Effector CD4-positive, alpha-beta T cell (primary cell): ENCODE measurements around the gene CD7.
"Not testable (repeated sequence)": the region's sequence is repeated elsewhere in the genome, so short reads cannot be mapped to it uniquely, and the experiment has no call there.

Experiments
- DNase-seq: peaks from one replicate; pipeline ENCODE4 v3.0.0-alpha.2; 2020
- total RNA-seq: gene quantifications from one replicate; lab custom pipeline; 2026; lab: John Stamatoyannopoulos, UW

The CD7 gene
- 89.9 reads per million, percentile 80 among the genes with 10 or more reads in this experiment for total RNA-seq

DNA sequence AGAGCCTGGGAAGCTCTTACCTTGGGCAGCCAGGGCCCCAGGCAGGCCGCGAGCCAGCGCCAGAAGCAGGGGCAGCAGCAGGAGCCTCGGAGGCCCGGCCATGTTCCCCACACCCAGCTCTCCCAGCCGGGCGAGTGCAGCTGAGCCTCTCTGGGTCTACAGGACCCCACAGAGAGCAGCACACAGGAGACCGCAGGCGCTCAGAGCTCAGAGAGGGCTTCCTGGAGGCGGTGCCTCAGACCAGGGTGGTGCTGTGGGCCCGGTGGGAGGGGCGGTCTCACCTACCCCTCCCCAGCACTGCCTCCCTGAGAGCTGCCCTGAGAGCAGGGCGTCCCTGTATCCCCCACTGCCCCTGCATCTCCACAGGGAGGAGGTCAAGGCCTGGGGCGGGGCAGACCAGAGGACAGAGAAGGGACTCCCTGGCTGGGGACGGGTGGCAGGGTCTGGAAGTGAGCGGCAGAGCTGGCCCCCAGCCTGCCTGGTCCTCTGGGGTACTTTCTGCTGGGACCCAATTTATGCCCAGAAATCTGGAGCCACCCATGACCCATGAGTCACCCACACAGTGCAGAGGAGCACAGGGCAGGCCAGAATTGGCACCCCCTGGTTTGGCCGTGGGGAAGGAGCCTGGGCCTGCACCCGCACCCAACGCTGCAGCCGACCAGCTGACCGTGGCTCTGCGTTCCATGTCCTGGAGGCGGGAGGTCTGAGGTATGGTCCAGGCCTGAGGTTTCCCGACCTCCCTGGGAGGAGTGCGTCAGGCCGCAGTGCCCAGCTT, at the start of gene CD7:
TSS of gene CD7 (minus strand) at position 215 of the 775 bp plus-strand sequence. CDS start at position 102, 113 bp downstream.
- peak; percentile 52 for DNase-seq

GRCh38 chr17:82366749-82367148, 49.3 kb upstream of the CD7 start:
- DNase-seq, result no peak

- DNase-seq, result no peak
Observed at GRCh38 chr17:82365606-82366295, 48.3 kb upstream of the CD7 start.

GRCh38 chr17:82361885-82362633, 44.7 kb upstream of the CD7 start:
- no peak for DNase-seq

DNA sequence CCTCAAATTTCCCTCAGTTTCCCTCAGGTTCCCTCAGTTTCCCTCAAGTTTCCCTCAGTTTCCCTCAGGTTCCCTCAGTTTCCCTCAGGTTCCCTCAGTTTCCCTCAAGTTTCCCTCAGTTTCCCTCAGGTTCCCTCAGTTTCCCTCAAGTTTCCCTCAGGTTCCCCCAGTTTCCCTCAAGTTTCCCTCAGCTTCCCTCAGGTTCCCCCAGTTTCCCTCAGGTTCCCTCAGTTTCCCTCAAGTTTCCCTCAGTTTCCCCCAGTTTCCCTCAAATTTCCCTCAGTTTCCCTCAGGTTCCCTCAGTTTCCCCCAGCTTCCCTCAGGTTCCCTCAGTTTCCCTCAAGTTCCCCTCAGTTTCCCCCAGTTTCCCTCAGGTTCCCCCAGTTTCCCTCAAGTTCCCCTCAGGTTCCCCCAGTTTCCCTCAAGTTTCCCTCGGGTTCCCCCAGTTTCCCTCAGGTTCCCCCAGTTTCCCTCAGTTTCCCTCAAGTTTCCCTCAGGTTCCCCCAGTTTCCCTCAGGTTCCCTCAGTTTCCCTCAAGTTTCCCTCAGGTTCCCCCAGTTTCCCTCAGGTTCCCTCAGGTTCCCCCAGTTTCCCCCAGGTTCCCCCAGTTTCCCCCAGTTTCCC, 42.2 kb upstream of the CD7 start:
- not testable (repeated sequence) for DNase-seq

DNA sequence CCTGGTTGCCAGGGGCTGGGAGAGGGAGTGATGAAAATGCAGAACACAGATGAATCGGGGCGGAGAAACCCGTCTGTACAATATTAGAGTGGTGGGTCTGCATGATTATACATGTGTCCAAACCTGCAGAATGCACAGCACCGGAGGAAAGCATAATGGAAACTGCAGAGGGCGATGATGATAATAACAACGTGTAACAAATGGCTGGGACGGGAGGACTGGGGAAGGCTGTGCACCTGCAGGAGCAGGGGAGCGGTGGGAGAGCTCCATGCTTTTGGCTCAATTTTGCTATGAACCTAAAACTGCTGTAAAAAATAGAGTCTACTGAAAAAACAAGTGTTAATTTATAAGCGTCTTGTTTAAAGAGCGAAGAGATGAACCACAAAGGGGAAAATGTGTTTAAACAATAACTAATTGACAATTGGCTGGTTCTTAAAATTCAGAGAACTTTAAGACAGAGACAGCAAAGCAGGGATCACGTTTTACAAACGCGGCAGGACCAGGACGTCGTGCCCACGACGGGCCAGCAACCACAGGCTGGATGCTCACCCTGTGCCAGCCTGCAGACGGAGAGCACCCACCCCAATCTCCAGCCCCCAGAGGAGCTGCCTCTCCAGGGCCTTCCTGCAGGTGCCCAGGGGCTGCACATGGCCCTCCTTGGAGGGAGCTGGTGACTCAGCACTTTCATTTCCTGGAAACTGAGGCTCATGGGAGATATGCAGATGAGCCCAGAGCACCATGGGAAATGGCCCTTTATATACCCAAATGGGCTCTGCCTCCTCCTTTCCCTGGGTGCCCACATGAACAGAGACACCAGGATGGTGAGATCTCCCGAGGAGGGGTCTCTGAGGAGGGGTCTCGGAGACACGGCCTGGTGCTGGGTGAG, 41.3 kb upstream of the CD7 start, which contains the start of gene TEX19:
TSS of gene TEX19 (plus strand) at position 783 of the 886 bp plus-strand sequence. CDS start 2,904 bp downstream, outside the sequence.
- DNase-seq, result no peak

GRCh38 chr17:82357394-82357793, 40.0 kb upstream of the CD7 start:
- DNase-seq, result no peak

DNA sequence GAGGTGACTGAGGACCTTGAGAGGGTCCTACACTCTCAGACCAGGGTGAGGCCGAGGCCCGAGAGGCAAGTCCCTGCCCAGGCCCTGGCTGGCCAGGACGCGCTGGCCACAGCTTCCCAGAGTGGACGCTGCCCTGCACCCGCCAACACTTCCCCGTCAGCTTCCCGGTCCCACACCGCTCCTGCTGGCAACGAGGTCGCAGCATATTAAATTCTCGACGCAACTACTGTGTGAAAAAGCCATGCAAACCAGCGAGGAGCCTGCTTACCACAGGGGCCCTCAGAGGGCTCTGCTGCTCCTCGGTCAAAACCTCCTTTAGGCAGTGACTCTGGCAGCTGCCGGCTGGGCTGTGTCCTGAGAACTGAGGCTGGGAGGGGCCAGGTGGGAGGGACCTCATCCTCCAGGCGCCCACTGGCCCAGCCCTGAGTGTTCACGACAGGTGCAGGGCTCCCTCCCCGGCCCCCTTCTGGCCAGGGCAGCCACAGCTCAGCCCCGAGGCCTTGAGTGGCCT, 39.5 kb upstream of the CD7 start:
- no peak for DNase-seq

GRCh38 chr17:82355770-82356427, 38.5 kb upstream of the CD7 start:
- no peak for DNase-seq

GRCh38 chr17:82354804-82355308, 37.4 kb upstream of the CD7 start:
- DNase-seq, result no peak

GRCh38 chr17:82353484-82353883, 36.1 kb upstream of the CD7 start:
- DNase-seq, result no peak

GRCh38 chr17:82351713-82352488, 34.5 kb upstream of the CD7 start:
- peak; percentile 79 for DNase-seq

DNA sequence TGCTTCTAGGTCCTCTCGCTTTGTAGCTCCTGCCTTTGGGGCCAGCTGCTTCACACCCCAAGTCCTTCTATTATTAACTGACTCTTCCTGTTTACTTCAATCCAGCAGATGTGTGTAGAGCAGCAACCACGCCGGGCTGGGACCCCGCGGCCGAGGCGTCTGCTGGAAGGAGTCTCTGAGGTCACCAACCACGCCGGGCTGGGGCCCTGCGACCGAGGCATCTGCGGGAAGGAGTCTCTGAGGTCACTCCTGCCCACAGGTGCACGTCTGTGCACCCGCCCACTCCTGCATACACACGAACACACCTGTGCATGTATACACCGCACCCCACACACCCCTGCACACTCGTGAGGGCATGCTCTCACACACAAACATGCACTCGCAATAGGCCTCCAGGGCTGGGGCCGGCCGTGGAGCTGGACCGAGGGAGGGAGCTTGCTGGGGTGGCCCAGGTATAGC, 33.9 kb upstream of the CD7 start:
- no peak for DNase-seq

GRCh38 chr17:82350182-82351030, 33.0 kb upstream of the CD7 start:
- DNase-seq, result no peak

GRCh38 chr17:82349287-82349701, 31.9 kb upstream of the CD7 start:
- DNase-seq, result no peak

DNA sequence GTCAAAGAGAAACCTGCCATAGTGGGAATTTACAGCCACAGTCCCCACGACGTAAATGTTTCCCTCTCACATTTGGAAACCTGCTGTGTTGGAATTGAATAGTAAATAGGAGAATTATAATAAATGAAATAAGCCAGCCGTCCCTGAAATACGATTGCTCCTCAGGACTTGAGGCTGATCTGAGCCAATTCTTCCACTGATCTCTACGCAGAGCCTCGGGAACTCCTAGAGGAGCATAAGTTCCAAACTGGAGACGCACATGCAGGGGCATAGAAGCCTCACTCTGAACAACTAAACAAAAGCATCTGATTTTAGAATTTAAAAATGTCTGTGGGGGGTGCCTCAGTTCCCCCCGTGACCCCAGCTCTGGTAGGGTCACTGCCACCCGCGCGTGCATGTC, 31.5 kb upstream of the CD7 start:
- no peak for DNase-seq

DNA sequence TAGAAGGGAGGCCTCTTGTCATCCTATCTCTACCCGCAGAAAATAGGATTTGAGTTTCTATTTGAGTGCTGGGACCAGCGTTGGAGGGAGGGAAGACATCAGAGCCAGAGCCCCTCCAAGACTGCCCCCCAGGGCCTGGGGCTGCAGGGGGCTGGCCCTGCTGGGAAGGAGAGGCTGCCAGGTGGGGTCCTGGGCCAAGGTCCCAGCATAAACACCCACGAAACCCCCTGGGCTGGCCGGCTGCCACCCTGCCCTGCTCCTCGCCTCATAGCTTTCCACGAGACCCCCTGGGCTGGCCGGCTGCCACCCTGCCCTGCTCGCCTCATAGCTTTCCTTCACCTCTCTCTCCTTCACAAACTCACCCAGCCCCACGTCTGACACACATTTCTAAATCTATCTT, 31.0 kb upstream of the CD7 start:
- DNase-seq, result no peak

DNA sequence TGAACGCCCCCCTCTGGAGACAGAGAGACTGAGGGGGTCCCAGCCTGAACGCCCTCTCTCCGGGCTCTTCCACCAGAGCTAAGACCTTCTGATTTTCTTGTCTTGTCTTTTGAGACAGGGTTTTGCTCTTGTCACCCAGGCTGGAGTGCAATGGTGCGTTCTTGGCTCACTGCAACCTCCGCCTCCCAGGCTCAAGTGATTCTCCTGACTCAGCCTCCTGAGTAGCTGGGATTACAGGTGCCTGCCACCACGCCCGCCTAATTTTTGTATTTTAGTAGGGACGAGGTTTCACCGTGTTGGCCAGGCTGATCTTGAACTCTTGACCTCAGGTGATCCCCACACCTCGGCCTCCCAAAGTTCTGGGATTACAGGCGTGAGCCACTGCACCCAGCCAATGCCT, 30.6 kb upstream of the CD7 start:
- DNase-seq, result not testable (repeated sequence)
